Endothelial cell of umbilical vein (primary cell): ENCODE data around the gene PLXNA4. TPM values are rescaled to one million over a fixed set of nuclear protein-coding genes. Genes with fewer than 3 reads are reported as not detected.

Experiments
- BruUV-seq: library from RNA; stranded (reverse); fragments of 400-500 nt; replicated peaks from 2 replicates; lab custom pipeline; 2021; lab: Mats Ljungman, UMichigan
- CTCF ChIA-PET: fragments of 300-600, 350-600 bp; sonication (Branson Sonifier 250); formaldehyde crosslinking; loops from one replicate; lab custom pipeline; 2021; ENCODE audit warnings: antibody characterized with exemption, inconsistent platforms; lab: Charles Lee
- POLR2A ChIA-PET: fragments of 300-600, 350-600 bp; sonication (Branson Sonifier 250); formaldehyde crosslinking; loops from one replicate; lab custom pipeline; 2021; ENCODE audit warnings: antibody characterized with exemption, inconsistent platforms; lab: Charles Lee
- DNase-seq: peaks from one replicate; pipeline ENCODE4 v3.0.0-alpha.2; 2011; ENCODE audit warnings: low read depth, low spot score
- FAIRE-seq: peaks from 2 replicates; lab custom pipeline; 2011; peaks lifted over from hg19 to GRCh38; lab: Jason Lieb, UNC
- H2AFZ ChIP-seq: 2 replicates; pipeline ENCODE4 v1.6.0; 2012; ENCODE audit warnings: low read depth, low read length, control low read depth, inconsistent platforms
- H3K27ac ChIP-seq: 2 replicates; pipeline ENCODE4 v1.5.1; 2011; ENCODE audit warnings: low read depth, mild to moderate bottlenecking, control low read depth, low read length, moderate library complexity; ENCODE audit not compliant: insufficient read depth
- H3K27me3 ChIP-seq, 2 experiments: 2 replicates each; pipeline versions ENCODE4 v1.6.0 to v1.6.1; 2011; ENCODE audit warnings: low read length in 2 of 2, mixed read lengths in 1 of 2; ENCODE audit not compliant: control insufficient read depth in 2 of 2, insufficient read depth in 2 of 2
- H3K36me3 ChIP-seq, 2 experiments: 2 replicates in 1 of 2; 3 replicates in 1 of 2; pipeline ENCODE4 v1.5.1; 2011; ENCODE audit warnings: low read length in 2 of 2, mild to moderate bottlenecking in 1 of 2, moderate library complexity in 1 of 2; ENCODE audit not compliant: control insufficient read depth in 2 of 2, insufficient read depth in 2 of 2; ENCODE audit errors: extremely low read depth in 1 of 2
- H3K4me1 ChIP-seq: 3 replicates; pipeline ENCODE4 v1.5.1; 2011; ENCODE audit warnings: mild to moderate bottlenecking, low read length; ENCODE audit not compliant: control insufficient read depth, insufficient read depth; ENCODE audit errors: extremely low read depth
- H3K4me2 ChIP-seq: 2 replicates; pipeline ENCODE4 v1.6.1; 2011; ENCODE audit warnings: low read length, control low read depth, mixed read lengths; ENCODE audit not compliant: insufficient read depth
- H3K4me3 ChIP-seq, 3 experiments: fragments of 200-600 bp in 1 of 3; sonication (generic), shearing (Covaris generic) in 1 of 3; replicated peaks in 1 of 3; 2 replicates each; pipeline ENCODE4 v1.5.1; 2011 to 2016; ENCODE audit warnings: control low read depth in 3 of 3, low read length in 3 of 3, mild to moderate bottlenecking in 2 of 3, inconsistent platforms in 1 of 3, low read depth in 1 of 3, moderate library complexity in 1 of 3; ENCODE audit not compliant: insufficient read depth in 1 of 3
- H3K79me2 ChIP-seq: 2 replicates; pipeline ENCODE4 v1.6.0; 2012; ENCODE audit warnings: low read length, inconsistent platforms; ENCODE audit not compliant: control insufficient read depth, insufficient read depth
- H3K9ac ChIP-seq: replicated peaks from 2 replicates; pipeline ENCODE3; 2011; ENCODE audit warnings: low read length, control low read depth; ENCODE audit not compliant: insufficient read depth; ENCODE audit errors: extremely low read depth
- H3K9me1 ChIP-seq: replicated peaks from 3 replicates; pipeline ENCODE4 v1.6.0; 2011; ENCODE audit warnings: mild to moderate bottlenecking, low read length; ENCODE audit not compliant: control insufficient read depth, insufficient read depth; ENCODE audit errors: extremely low read depth
- H3K9me3 ChIP-seq: replicated peaks from 2 replicates; pipeline ENCODE4 v1.5.1; 2012; ENCODE audit warnings: low read length, inconsistent platforms; ENCODE audit not compliant: control insufficient read depth, insufficient read depth
- H4K20me1 ChIP-seq: replicated peaks from 2 replicates; pipeline ENCODE3; 2011; ENCODE audit warnings: mild to moderate bottlenecking, low read length; ENCODE audit not compliant: control insufficient read depth, insufficient read depth; ENCODE audit errors: extremely low read depth
- EZH2 ChIP-seq: IDR thresholded peaks from 2 replicates; pipeline ENCODE4 v1.6.1; 2012; ENCODE audit warnings: borderline replicate concordance, low read depth, mild to moderate bottlenecking, moderate library complexity, low read length, inconsistent platforms; ENCODE audit not compliant: severe bottlenecking
- FOS ChIP-seq: IDR thresholded peaks from 2 replicates; pipeline ENCODE4 v1.6.1; 2011; ENCODE audit warnings: mild to moderate bottlenecking, low read length, moderate library complexity, borderline replicate concordance; ENCODE audit not compliant: insufficient read depth
- GATA2 ChIP-seq: IDR thresholded peaks from 2 replicates; pipeline ENCODE4 v1.7.0; 2011; ENCODE audit warnings: low read depth, mild to moderate bottlenecking, moderate library complexity, mixed read lengths, low read length; ENCODE audit not compliant: insufficient read length, insufficient read depth
- JUN ChIP-seq: IDR thresholded peaks from 2 replicates; pipeline ENCODE4 v1.6.1; 2011; ENCODE audit warnings: borderline replicate concordance, low read depth; ENCODE audit not compliant: insufficient read length, insufficient read depth
- MYC ChIP-seq: IDR thresholded peaks from one replicate; pipeline ENCODE4 v1.6.1; 2011; ENCODE audit warnings: mild to moderate bottlenecking, low read depth, low read length
- POLR2A ChIP-seq: IDR thresholded peaks from 2 replicates; pipeline ENCODE4 v1.6.1; 2012; ENCODE audit warnings: low read depth, mild to moderate bottlenecking, control low read depth, low read length
- POLR2AphosphoS5 ChIP-seq: IDR thresholded peaks from 2 replicates; pipeline ENCODE4 v1.6.1; 2012; ENCODE audit warnings: low read depth, mild to moderate bottlenecking, control low read depth, low read length, moderate library complexity; ENCODE audit not compliant: insufficient read depth
- dilution Hi-C: fragments of 300-500 bp; cut with MboI; formaldehyde crosslinking; loops from one replicate; pipeline ENCODE4 v1.15.0; 2019; ENCODE audit warnings: low sequenced_read_pairs; ENCODE audit not compliant: extremely low pct_ligation_motif_present
- intact Hi-C: fragments of 100-400 bp; cut with micrococcal nuclease; formaldehyde crosslinking; loops from one replicate; pipeline ENCODE4 v1.10.0; 2022
- polyA plus RNA-seq, 4 experiments: library from polyadenylated mRNA; depleted of rRNA in 3 of 4; stranded (reverse) in 3 of 4; unstranded in 1 of 4; fragments of >200 nt; gene quantifications; 2 replicates each; pipeline versions ENCODE4 v1.2.1 to v1.2.3, GENCODE V29; 2011 to 2012; ENCODE audit warnings: missing spikeins in 1 of 4
- total RNA-seq: library from RNA; stranded (reverse); gene quantifications from 2 replicates; pipeline ENCODE4 v1.2.3, GENCODE V29; 2021
- TF ChIP-seq, protein P1 (sequence below): IDR thresholded peaks from 2 replicates; pipeline ENCODE4 v1.6.1; 2011; ENCODE audit not compliant: insufficient read depth, insufficient read length
- TF ChIP-seq, protein P2 (sequence below), 2 donors: IDR thresholded peaks; 1 replicate in 1 of 2; 2 replicates in 1 of 2; pipeline ENCODE4 v1.5.1; 2011; ENCODE audit warnings: low read length in 2 of 2, mild to moderate bottlenecking in 2 of 2, moderate library complexity in 2 of 2, control low read depth in 1 of 2, inconsistent platforms in 1 of 2, low read depth in 1 of 2; ENCODE audit not compliant: insufficient read depth in 1 of 2; ENCODE audit errors: extremely low read depth in 1 of 2

The PLXNA4 gene
- total and polyA plus RNA-seq, 2 donors (not counting 3 experiments of a cell fraction or from before 2014, with no cell fraction given) = 12.1 to 20.4 TPM

DNA sequence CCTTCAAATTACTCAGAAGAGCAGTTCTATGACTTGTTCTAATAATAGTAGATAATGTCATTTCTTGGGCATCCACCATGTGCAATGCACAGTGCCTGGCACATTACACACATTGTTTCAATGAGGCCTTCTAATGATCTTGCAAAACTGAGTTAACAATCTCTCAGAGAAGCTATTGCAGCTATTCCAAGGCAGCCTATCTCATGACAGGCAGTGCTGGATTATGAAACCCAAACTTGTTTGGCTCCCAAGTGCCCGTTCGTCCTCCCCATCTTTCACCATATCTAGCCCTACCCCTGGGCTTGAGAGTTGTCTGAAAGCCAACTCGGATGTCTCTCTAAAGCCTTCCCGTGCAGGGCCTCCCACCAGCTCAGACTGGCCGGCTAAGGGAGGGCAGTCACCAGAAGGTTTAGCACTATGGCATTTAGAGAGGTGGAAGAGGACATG, 405.1 kb downstream of the PLXNA4 start:
- H3K9ac ChIP-seq = no peak overlapping the region
- peaks cover 2 to 35% of the 10 kb centered on the region in 2 experiments for H3K36me3 ChIP-seq
- intact Hi-C loops (no loop called here), dilution Hi-C loops (no loop called here)
- H4K20me1 ChIP-seq = no peaks in the 10 kb centered on the region
- no peaks in the 10 kb centered on the region for H3K9me3 ChIP-seq
- H3K4me3 ChIP-seq = no peak overlapping the region
- H3K4me2 ChIP-seq = no peak overlapping the region
- BruUV-seq = no TSS peak
- H2AFZ ChIP-seq = no peak overlapping the region
- ChIA-PET POLR2A (no interaction called here), CTCF (interaction anchor here (1.6 kb wide), 1 partner anchor 312 kb away, joined by 4 read pairs; no protein-coding TSS in a partner anchor)
- DNase-seq (no peak), FAIRE-seq (no peak)
- no peak overlapping the region for H3K27ac ChIP-seq
- H3K79me2 ChIP-seq = no peaks in the 10 kb centered on the region
- no peaks in the 10 kb centered on the region for H3K27me3 ChIP-seq
- TF ChIP-seq EZH2 (no peak), JUN (no peak), POLR2AphosphoS5 (no peak), MYC (no peak), GATA2 (no peak), POLR2A (no peak)
- TF ChIP-seq, protein P1, sequence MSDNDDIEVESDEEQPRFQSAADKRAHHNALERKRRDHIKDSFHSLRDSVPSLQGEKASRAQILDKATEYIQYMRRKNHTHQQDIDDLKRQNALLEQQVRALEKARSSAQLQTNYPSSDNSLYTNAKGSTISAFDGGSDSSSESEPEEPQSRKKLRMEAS = no peak
- H3K9me1 ChIP-seq = no peaks in the 10 kb centered on the region
- no peaks in the 10 kb centered on the region for H3K4me1 ChIP-seq

DNA sequence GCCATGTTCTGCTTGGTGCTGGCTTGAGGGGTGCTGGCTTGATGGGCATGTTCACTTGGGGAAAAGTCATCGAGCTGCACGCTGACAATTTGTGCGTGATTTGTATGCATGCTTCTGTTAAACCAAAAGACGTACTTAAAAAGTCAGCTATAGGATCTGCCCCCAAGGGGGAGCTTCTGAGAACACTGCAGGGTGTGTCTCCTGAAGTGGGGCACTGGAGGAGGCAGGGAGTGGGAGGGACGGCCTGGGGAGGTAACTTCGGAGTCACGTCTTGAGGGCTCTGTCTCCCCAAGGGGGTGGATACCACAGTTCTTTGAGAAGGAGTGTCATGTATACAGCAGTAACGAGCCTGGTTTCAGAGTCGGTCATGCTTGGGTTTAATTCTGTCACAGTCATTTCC, 406.5 kb downstream of the PLXNA4 start:
- intact Hi-C loops = no loop called here
- no peak overlapping the region for H3K27ac ChIP-seq
- peaks cover 2 to 36% of the 10 kb centered on the region in 2 experiments for H3K36me3 ChIP-seq
- H3K4me2 ChIP-seq = no peak overlapping the region
- H4K20me1 ChIP-seq = no peaks in the 10 kb centered on the region
- ChIA-PET POLR2A (no interaction called here), CTCF (interaction anchor here (0.9 to 1.1 kb wide), 3 partner anchors 11 to 411 kb away, joined by 3 to 4 read pairs (median 3); no protein-coding TSS in a partner anchor)
- H3K4me1 ChIP-seq = no peaks in the 10 kb centered on the region
- BruUV-seq = no TSS peak
- FAIRE-seq (no peak), DNase-seq (no peak)
- no peaks in the 10 kb centered on the region for H3K9me3 ChIP-seq
- H3K79me2 ChIP-seq = no peaks in the 10 kb centered on the region
- no peak overlapping the region for H2AFZ ChIP-seq
- TF ChIP-seq, protein P1 = no peak
- no peak for TF ChIP-seq POLR2A
- TF ChIP-seq, protein P2, sequence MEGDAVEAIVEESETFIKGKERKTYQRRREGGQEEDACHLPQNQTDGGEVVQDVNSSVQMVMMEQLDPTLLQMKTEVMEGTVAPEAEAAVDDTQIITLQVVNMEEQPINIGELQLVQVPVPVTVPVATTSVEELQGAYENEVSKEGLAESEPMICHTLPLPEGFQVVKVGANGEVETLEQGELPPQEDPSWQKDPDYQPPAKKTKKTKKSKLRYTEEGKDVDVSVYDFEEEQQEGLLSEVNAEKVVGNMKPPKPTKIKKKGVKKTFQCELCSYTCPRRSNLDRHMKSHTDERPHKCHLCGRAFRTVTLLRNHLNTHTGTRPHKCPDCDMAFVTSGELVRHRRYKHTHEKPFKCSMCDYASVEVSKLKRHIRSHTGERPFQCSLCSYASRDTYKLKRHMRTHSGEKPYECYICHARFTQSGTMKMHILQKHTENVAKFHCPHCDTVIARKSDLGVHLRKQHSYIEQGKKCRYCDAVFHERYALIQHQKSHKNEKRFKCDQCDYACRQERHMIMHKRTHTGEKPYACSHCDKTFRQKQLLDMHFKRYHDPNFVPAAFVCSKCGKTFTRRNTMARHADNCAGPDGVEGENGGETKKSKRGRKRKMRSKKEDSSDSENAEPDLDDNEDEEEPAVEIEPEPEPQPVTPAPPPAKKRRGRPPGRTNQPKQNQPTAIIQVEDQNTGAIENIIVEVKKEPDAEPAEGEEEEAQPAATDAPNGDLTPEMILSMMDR (IDR thresholded peaks at IDR 0.05; ENCODE audit: extremely low read depth in 1 of 2, insufficient read depth in 1 of 2, low read depth in 1 of 2, low read length in 2 of 2) = no peak
- no peak for TF ChIP-seq FOS
- TF ChIP-seq POLR2AphosphoS5 = no peak
- no peak for TF ChIP-seq EZH2
- no peak for TF ChIP-seq MYC
- no peak for TF ChIP-seq JUN
- no peaks in the 10 kb centered on the region for H3K9me1 ChIP-seq
- no peak overlapping the region for H3K4me3 ChIP-seq
- H3K9ac ChIP-seq = no peak overlapping the region
- dilution Hi-C loops = no loop called here
- no peaks in the 10 kb centered on the region for H3K27me3 ChIP-seq
